HepG2 (cell line): ENCODE results near the gene DPP6. TPM values are rescaled to one million over a fixed set of nuclear protein-coding genes. Genes with fewer than 3 reads are reported as not detected.

Experiments
- ATAC-seq: fragments of 200-7000 bp; cut with Tn5 transposase; 3 replicates; pipeline ENCODE4 v1.9.1; 2020; ENCODE audit warnings: mild to moderate bottlenecking, moderate library complexity
- BruUV-seq: library from RNA; stranded (reverse); fragments of 400-500 nt; replicated peaks from 2 replicates; lab custom pipeline; 2021; lab: Mats Ljungman, UMichigan
- CTCF ChIA-PET: fragments of 300-600 bp; formaldehyde crosslinking; extraction: SDS; loops from one replicate; lab custom pipeline; 2021; ENCODE audit warnings: low total read pairs, inconsistent platforms, low intra/inter-chr PET ratio; lab: Yijun Ruan, JAX
- POLR2A ChIA-PET: fragments of 350-600 bp; sonication (Branson Sonifier 250); formaldehyde crosslinking; loops from one replicate; lab custom pipeline; 2020; ENCODE audit warnings: antibody characterized with exemption, inconsistent platforms; lab: Yijun Ruan, JAX
- DNase-seq: peaks from one replicate; pipeline ENCODE4 v3.0.0-alpha.2; 2015; ENCODE audit warnings: low spot score
- FAIRE-seq: peaks from 3 replicates; lab custom pipeline; 2011; peaks lifted over from hg19 to GRCh38; lab: Jason Lieb, UNC
- H2AFZ ChIP-seq: one replicate; pipeline ENCODE4 v1.6.1; 2011; ENCODE audit warnings: low read length, inconsistent platforms
- H3K27ac ChIP-seq: fragments of 300-600 bp; 3 replicates; pipeline ENCODE4 v1.8.0; 2011; ENCODE audit warnings: mixed run types, mild to moderate bottlenecking, mixed read lengths, low read length, inconsistent platforms; ENCODE audit not compliant: insufficient read depth; ENCODE audit errors: extremely low read length
- H3K27me3 ChIP-seq, 2 experiments: fragments of 200-600 bp in 1 of 2; 2 replicates in 1 of 2; 3 replicates in 1 of 2; pipeline versions ENCODE4 v1.6.0 to v1.8.0; 2011; ENCODE audit warnings: low read length in 2 of 2, mild to moderate bottlenecking in 2 of 2, moderate library complexity in 2 of 2, inconsistent platforms in 1 of 2; ENCODE audit not compliant: insufficient read depth in 2 of 2, control insufficient read depth in 1 of 2
- H3K36me3 ChIP-seq, 2 experiments: fragments of 200-600 bp in 1 of 2; replicated peaks in 1 of 2; 2 replicates in 1 of 2; 3 replicates in 1 of 2; pipeline versions ENCODE4 v1.5.1 to v1.8.0; 2011; ENCODE audit warnings: low read length in 2 of 2, inconsistent platforms in 1 of 2; ENCODE audit not compliant: insufficient read depth in 2 of 2, control insufficient read depth in 1 of 2
- H3K4me1 ChIP-seq: 2 replicates; pipeline ENCODE4 v1.5.1; 2012; ENCODE audit warnings: low read length, inconsistent platforms; ENCODE audit not compliant: insufficient read depth
- H3K4me2 ChIP-seq: 2 replicates; pipeline ENCODE4 v1.6.0; 2011; ENCODE audit warnings: low read depth, low read length, inconsistent platforms
- H3K4me3 ChIP-seq, 3 experiments: fragments of 200-600 bp in 1 of 3; sonication (generic), shearing (Covaris generic) in 1 of 3; replicated peaks in 1 of 3; 2 replicates each; pipeline ENCODE4 v1.5.1; 2011 to 2016; ENCODE audit warnings: low read length in 3 of 3, inconsistent platforms in 2 of 3, low read depth in 2 of 3, mild to moderate bottlenecking in 2 of 3, control low read depth in 1 of 3, mixed read lengths in 1 of 3; ENCODE audit not compliant: insufficient read depth in 1 of 3
- H3K79me2 ChIP-seq: one replicate; pipeline ENCODE4 v1.6.1; 2011; ENCODE audit warnings: low read length, inconsistent platforms; ENCODE audit not compliant: insufficient read depth
- H3K9ac ChIP-seq: 2 replicates; pipeline ENCODE4 v1.6.0; 2011; ENCODE audit warnings: mild to moderate bottlenecking, low read depth, low read length, inconsistent platforms; ENCODE audit not compliant: insufficient read depth
- H3K9me3 ChIP-seq: 2 replicates; pipeline ENCODE4 v1.5.1; 2012; ENCODE audit warnings: mild to moderate bottlenecking, low read length
- H4K20me1 ChIP-seq: 2 replicates; pipeline ENCODE4 v1.6.0; 2011; ENCODE audit warnings: inconsistent platforms, mild to moderate bottlenecking, low read length, moderate library complexity; ENCODE audit not compliant: insufficient read depth
- ELK4 ChIP-seq: sonication (generic); formaldehyde crosslinking; IDR thresholded peaks from 2 replicates; pipeline ENCODE4 v1.9.0; 2021; ENCODE audit warnings: missing genetic modification reagents, borderline replicate concordance
- FOXA3 ChIP-seq: IDR thresholded peaks from 2 replicates; pipeline ENCODE4 v1.6.1; 2016; ENCODE audit warnings: missing genetic modification reagents, missing compliant biosample characterization
- FOXO1 ChIP-seq: sonication (generic); formaldehyde crosslinking; IDR thresholded peaks from 2 replicates; pipeline ENCODE4 v1.4.0; 2020; ENCODE audit warnings: missing genetic modification reagents
- GLMP ChIP-seq: sonication (generic); formaldehyde crosslinking; IDR thresholded peaks from 2 replicates; pipeline ENCODE4 v1.9.0; 2021; ENCODE audit warnings: missing genetic modification reagents, mild to moderate bottlenecking, borderline replicate concordance
- GZF1 ChIP-seq: sonication (generic); formaldehyde crosslinking; IDR thresholded peaks from 2 replicates; pipeline ENCODE4 v1.5.1; 2020; ENCODE audit warnings: mild to moderate bottlenecking, missing genetic modification reagents
- HMG20B ChIP-seq: conservative IDR thresholded peaks from 2 replicates; pipeline ENCODE4 v1.6.1; 2016; ENCODE audit warnings: missing genetic modification reagents, missing compliant biosample characterization
- KAT7 ChIP-seq: IDR thresholded peaks from 2 replicates; pipeline ENCODE4 v1.6.1; 2018; ENCODE audit warnings: borderline replicate concordance, missing compliant biosample characterization
- NFE2L1 ChIP-seq: sonication (generic); formaldehyde crosslinking; IDR thresholded peaks from 2 replicates; pipeline ENCODE4 v1.4.0; 2020; ENCODE audit warnings: missing genetic modification reagents, mild to moderate bottlenecking, borderline replicate concordance
- NFKB2 ChIP-seq: sonication (generic); formaldehyde crosslinking; IDR thresholded peaks from 2 replicates; pipeline ENCODE4 v1.4.0; 2020; ENCODE audit warnings: missing genetic modification reagents, borderline replicate concordance
- SMYD3 ChIP-seq: sonication (generic); formaldehyde crosslinking; IDR thresholded peaks from 2 replicates; pipeline ENCODE4 v1.8.1; 2023; ENCODE audit warnings: mild to moderate bottlenecking, missing genetic modification reagents
- TBX3 ChIP-seq: fragments of 450-650 bp; IDR thresholded peaks from 2 replicates; pipeline ENCODE4 v1.6.1; 2017; ENCODE audit warnings: antibody characterized with exemption, mild to moderate bottlenecking, inconsistent platforms, borderline replicate concordance
- ZFY ChIP-seq: sonication (generic); formaldehyde crosslinking; IDR thresholded peaks from 2 replicates; pipeline ENCODE4 v1.4.0; 2020; ENCODE audit warnings: missing genetic modification reagents
- ZNF205 ChIP-seq: IDR thresholded peaks from 2 replicates; pipeline ENCODE4 v1.6.1; 2018; ENCODE audit warnings: missing biosample characterization, missing genetic modification reagents
- ZNF451 ChIP-seq: sonication (generic); formaldehyde crosslinking; IDR thresholded peaks from 2 replicates; pipeline ENCODE4 v1.5.0; 2020; ENCODE audit warnings: mild to moderate bottlenecking, missing genetic modification reagents
- ZNF790 ChIP-seq: sonication (generic); formaldehyde crosslinking; IDR thresholded peaks from 2 replicates; pipeline ENCODE4 v1.8.0; 2022; ENCODE audit warnings: missing genetic modification reagents, mild to moderate bottlenecking, borderline replicate concordance
- ZNF883 ChIP-seq: sonication (generic); formaldehyde crosslinking; IDR thresholded peaks from 2 replicates; pipeline ENCODE4 v1.5.1; 2020; ENCODE audit warnings: mild to moderate bottlenecking, missing genetic modification reagents; ENCODE audit errors: not compliant biosample characterization
- WGBS: methylation state at CpG from one replicate; pipeline ENCODE4 v1.1.6; 2017; ENCODE audit warnings: low lambda C conversion rate; 5-methylcytosine and 5-hydroxymethylcytosine counted together
- in situ Hi-C: cut with HindIII; loops from 2 replicates; pipeline ENCODE4 v1.10.0; 2017; ENCODE audit warnings: low pct_unique_long_range_greater_than_20kb; ENCODE audit not compliant: extremely low pct_ligation_motif_present
- intact Hi-C: fragments of 100-400 bp; cut with micrococcal nuclease; formaldehyde crosslinking; loops from one replicate; pipeline ENCODE4 v1.10.0; 2022; ENCODE audit not compliant: unreplicated experiment
- polyA plus RNA-seq, 8 experiments: library from polyadenylated mRNA; depleted of rRNA in 3 of 8; stranded (reverse) in 7 of 8; unstranded in 1 of 8; fragments of >200 nt; fragmentation: Illumina TruSeq in 4 of 8; extraction: Trizol in 4 of 8; gene quantifications; 2 replicates each; pipeline versions ENCODE4 v1.2.1 to v1.2.3, GENCODE V29; 2011 to 2016; ENCODE audit warnings: low read depth in 4 of 8, missing spikeins in 1 of 8, mixed read lengths in 1 of 8; ENCODE audit not compliant: insufficient read depth in 1 of 8
- total RNA-seq, 5 experiments: library from RNA; depleted of rRNA; stranded (reverse); fragments of >200 nt; fragmentation: Illumina TruSeq; extraction: Trizol; gene quantifications; 2 replicates each; pipeline ENCODE4 v1.2.3, GENCODE V29; 2016; ENCODE audit warnings: low read depth in 1 of 5

DPP6 gene
- total and polyA plus RNA-seq, 2 of the 13 experiments (the other 11 are each of a cell fraction or from before 2014, with no cell fraction given) = not detected

- no peak overlapping the region for H3K9ac ChIP-seq
- no peaks in the 10 kb centered on the region for H3K27me3 ChIP-seq
- BruUV-seq = no TSS peak
- intact Hi-C loops = no loop called here
- H3K27ac ChIP-seq = no peak overlapping the region
- no peak overlapping the region for H2AFZ ChIP-seq
- H3K4me1 ChIP-seq = no peaks in the 10 kb centered on the region
- ATAC-seq (no peak), DNase-seq (no peak), FAIRE-seq (no peak)
- CTCF ChIA-PET = no interaction called here
- H3K9me3 ChIP-seq = no peaks in the 10 kb centered on the region
- H3K36me3 ChIP-seq = no peaks in the 10 kb centered on the region
- no peak overlapping the region for H3K4me2 ChIP-seq
- no peak for TF ChIP-seq ZNF790 (CRISPR knock-in tag)
- TF ChIP-seq ZFY = no peak
- no peak for TF ChIP-seq FOXO1 (CRISPR knock-in tag)
- TF ChIP-seq ZNF205 (CRISPR knock-in tag) = no peak
- no peak for TF ChIP-seq TBX3
- no peak for TF ChIP-seq NFKB2 (CRISPR knock-in tag)
- no peak for TF ChIP-seq NFE2L1 (CRISPR knock-in tag)
- no peak for TF ChIP-seq HMG20B (CRISPR knock-in tag)
- TF ChIP-seq GLMP (CRISPR knock-in tag) = no peak
- TF ChIP-seq, all 625 proteins: peak for 0
- Histone ChIP-seq H3K79me2 (no peaks in the 10 kb centered on the region), H4K20me1 (no peaks in the 10 kb centered on the region), H3K4me3 (no peak overlapping the region)
- POLR2A ChIA-PET = no interaction called here
- in situ Hi-C loops = no loop called here
Observed at GRCh38 chr7:154532771-154533170, 480.6 kb downstream of the DPP6 start.

- Histone ChIP-seq H3K79me2 (no peaks in the 10 kb centered on the region), H3K4me2 (no peak overlapping the region), H3K36me3 (no peaks in the 10 kb centered on the region), H3K9me3 (no peaks in the 10 kb centered on the region), H2AFZ (no peak overlapping the region), H3K27ac (no peak overlapping the region), H3K9ac (no peak overlapping the region), H4K20me1 (no peaks in the 10 kb centered on the region), H3K4me1 (no peaks in the 10 kb centered on the region), H3K4me3 (no peak overlapping the region), H3K27me3 (no peaks in the 10 kb centered on the region)
- ChIA-PET POLR2A (no interaction called here), CTCF (no interaction called here)
- TF ChIP-seq GZF1 (CRISPR knock-in tag) (no peak), FOXA3 (CRISPR knock-in tag) (no peak), KAT7 (no peak), SMYD3 (CRISPR knock-in tag) (no peak), ZNF451 (no peak), ELK4 (CRISPR knock-in tag) (no peak), ZNF883 (no peak)
- ATAC-seq (no peak), FAIRE-seq (no peak), DNase-seq (no peak)
- in situ Hi-C loops = no loop called here
- WGBS = 15% methylated on average over 4 of the region's 4 CpGs
- BruUV-seq = no TSS peak
- intact Hi-C loops = no loop called here
Observed at GRCh38 chr7:154540596-154540995, 488.4 kb downstream of the DPP6 start.
